K562 (cell line): ENCODE results near the gene KLK6. TPM values are rescaled to one million over a fixed set of nuclear protein-coding genes. Genes with fewer than 3 reads are reported as not detected.
A peak's percentile ranks its signal among the peaks of the same experiment; 100 is the strongest.

Experiments
- ASH1L ChIP-seq: fragments of 450-650 bp; IDR thresholded peaks from 2 replicates; pipeline ENCODE4 v1.6.1; 2018; ENCODE audit warnings: borderline replicate concordance, mild to moderate bottlenecking, low read depth; ENCODE audit not compliant: partially characterized antibody
- ATF1 ChIP-seq, 2 experiments: fragments of 450-650 bp in 1 of 2; IDR thresholded peaks; 2 replicates each; pipeline ENCODE4 v1.6.1; 2016; ENCODE audit warnings: missing compliant biosample characterization in 1 of 2, missing genetic modification characterization in 1 of 2
- CBFA2T2 ChIP-seq: fragments of 450-650 bp; conservative IDR thresholded peaks from 2 replicates; pipeline ENCODE4 v1.6.1; 2017; ENCODE audit warnings: mild to moderate bottlenecking
- CXXC5 ChIP-seq: fragments of 250-450 bp; sonication (Bioruptor Pico); IDR thresholded peaks from 2 replicates; pipeline ENCODE4 v1.8.0; 2022; ENCODE audit warnings: inconsistent platforms, mild to moderate bottlenecking, moderate library complexity
- DACH1 ChIP-seq: fragments of 450-650 bp; IDR thresholded peaks from 2 replicates; pipeline ENCODE4 v1.6.1; 2018; ENCODE audit not compliant: partially characterized antibody
- MBD1 ChIP-seq: fragments of 250-450 bp; sonication (Bioruptor Pico); IDR thresholded peaks from 2 replicates; pipeline ENCODE4 v1.8.0; 2022; ENCODE audit warnings: inconsistent platforms
- MTF1 ChIP-seq: fragments of 250-450 bp; sonication (Bioruptor Pico); IDR thresholded peaks from 2 replicates; pipeline ENCODE4 v1.9.0; 2021; ENCODE audit warnings: moderate library complexity, mild to moderate bottlenecking, inconsistent platforms, borderline replicate concordance
- PHF20 ChIP-seq: fragments of 450-650 bp; IDR thresholded peaks from 2 replicates; pipeline ENCODE4 v1.6.1; 2018; ENCODE audit not compliant: partially characterized antibody
- POU5F1 ChIP-seq: fragments of 150-350 bp; IDR thresholded peaks from 2 replicates; pipeline ENCODE4 v1.6.1; 2014; ENCODE audit warnings: borderline replicate concordance, low read length, low read depth, mild to moderate bottlenecking; ENCODE audit not compliant: partially characterized antibody
- RBFOX2 ChIP-seq: fragments of 200-400 bp; formaldehyde crosslinking; IDR thresholded peaks from 2 replicates; pipeline ENCODE4 v1.6.1; 2017; ENCODE audit warnings: low read depth, mild to moderate bottlenecking, low read length, moderate library complexity
- REST ChIP-seq, 2 experiments: fragments of 450-650 bp; formaldehyde crosslinking in 1 of 2; IDR thresholded peaks; 2 replicates each; pipeline versions ENCODE4 v1.4.0 to v1.6.1; 2014 to 2020; ENCODE audit warnings: mild to moderate bottlenecking in 2 of 2, borderline replicate concordance in 1 of 2, low read depth in 1 of 2
- TEAD1 ChIP-seq, 2 experiments: fragments of 450-650 bp in 1 of 2; sonication (generic) in 1 of 2; formaldehyde crosslinking; IDR thresholded peaks; 2 replicates each; pipeline versions ENCODE4 v1.4.0 to v1.8.0; 2020 to 2022; ENCODE audit warnings: mild to moderate bottlenecking in 2 of 2, missing genetic modification reagents in 1 of 2
- ZKSCAN8 ChIP-seq: fragments of 200-800 bp; sonication (Bioruptor generic); IDR thresholded peaks from 2 replicates; pipeline ENCODE4 v1.6.1; 2016; ENCODE audit warnings: missing genetic modification characterization, missing compliant biosample characterization
- ZNF639 ChIP-seq, 2 experiments: fragments of 200-800 bp in 1 of 2; sonication (Bioruptor generic) in 1 of 2; sonication (generic) in 1 of 2; formaldehyde crosslinking in 1 of 2; IDR thresholded peaks in 1 of 2; conservative IDR thresholded peaks in 1 of 2; 2 replicates each; pipeline versions ENCODE4 v1.5.0 to v1.6.1; 2016 to 2020; ENCODE audit warnings: missing compliant biosample characterization in 1 of 2, missing genetic modification characterization in 1 of 2, missing genetic modification reagents in 1 of 2
- polyA plus RNA-seq, 8 experiments: library from polyadenylated mRNA; depleted of rRNA in 4 of 8; stranded (reverse) in 5 of 8; unstranded in 3 of 8; fragments of >200 nt; fragmentation: Nextera tagmentation in 2 of 8; fragmentation: Illumina TruSeq in 1 of 8; extraction: Ambion mirVana in 2 of 8; extraction: Trizol in 1 of 8; gene quantifications; 2 replicates each; pipeline versions ENCODE4 v1.2.1 to v1.2.3, GENCODE V29; 2011 to 2014; ENCODE audit warnings: inconsistent platforms in 1 of 8, missing spikeins in 1 of 8
- total RNA-seq, 7 experiments: library from RNA; depleted of rRNA in 6 of 7; stranded (reverse); fragments of >200 nt in 6 of 7; fragmentation: Illumina TruSeq in 2 of 7; extraction: Trizol in 2 of 7; gene quantifications; 2 replicates each; pipeline versions ENCODE4 v1.2.1 to v1.2.3, GENCODE V29; 2011 to 2021; ENCODE audit warnings: low replicate concordance in 1 of 7

KLK6 gene
- total and polyA plus RNA-seq, 9 of the 15 experiments (the other 6 are each of a cell fraction or from before 2014, with no cell fraction given), result not detected

GRCh38 chr19:51016798-51017683 lies 47.6 kb upstream of the KLK6 start (continued):
- TF ChIP-seq REST (IDR thresholded peaks at IDR 0.05; ENCODE audit: borderline replicate concordance), result peak; percentile 73; the same call in 1 of the 2 replicates
- no peak for TF ChIP-seq REST (CRISPR knock-in tag; IDR thresholded peaks at IDR 0.05; ENCODE audit: low read depth)
- no peak for TF ChIP-seq CBFA2T2
- no peak for TF ChIP-seq ATF1 (CRISPR knock-in tag; IDR thresholded peaks at IDR 0.05)
- TF ChIP-seq ATF1 (tag; IDR thresholded peaks at IDR 0.05), result 0 out of 2 replicates have a peak, but pooled peaks have one; percentile 29
- TF ChIP-seq PHF20, result peak; percentile 29
- 0 out of 2 replicates have a peak, but pooled peaks have one; percentile 9 for TF ChIP-seq CXXC5 (CRISPR knock-in tag)
- TF ChIP-seq TEAD1 (CRISPR knock-in tag; IDR thresholded peaks at IDR 0.05), result 0 out of 4 replicates have a peak, but pooled peaks of 1 of the 2 experiments have one; percentile 32
- TF ChIP-seq RBFOX2, result no peak
- no peak for TF ChIP-seq POU5F1
- TF ChIP-seq DACH1, result peak; percentile 14
- TF ChIP-seq ASH1L, result no peak
- no peak for TF ChIP-seq ZKSCAN8 (CRISPR knock-in tag)
- no peak for TF ChIP-seq MTF1 (CRISPR knock-in tag)
- TF ChIP-seq ZNF639 (CRISPR knock-in tag; conservative IDR thresholded peaks at IDR 0.05 in 1 of 2, IDR thresholded peaks at IDR 0.05 in 1 of 2), result no peak
- no peak for TF ChIP-seq MBD1 (CRISPR knock-in tag)
